ENCODE results near the gene MAU2. TPM values are rescaled to one million over a fixed set of nuclear protein-coding genes. Genes with fewer than 3 reads are reported as not detected.

MAU2 gene
- total RNA-seq, 4 donors from 2014 or later, result 79.3 to 160 (median 130) TPM

DNA sequence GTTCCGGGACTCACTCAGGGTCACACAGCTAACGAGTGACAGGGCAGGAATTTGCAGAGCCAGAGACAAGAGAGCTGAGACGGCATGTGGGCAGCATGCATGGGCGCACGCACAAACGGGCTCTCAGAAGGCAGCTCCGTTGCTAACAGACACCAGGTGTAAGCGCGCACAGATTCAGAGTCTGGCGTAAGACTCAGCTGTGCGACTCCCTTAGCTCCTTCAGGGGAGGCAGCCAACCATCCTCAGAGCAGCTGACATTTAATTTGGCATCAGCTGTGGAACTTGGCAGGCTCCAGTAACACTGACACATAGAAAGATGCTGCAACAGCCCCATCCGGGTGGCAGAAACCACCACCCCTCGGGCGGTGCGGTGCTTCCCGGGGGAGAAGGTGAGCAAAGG is 40.1 kb upstream of the MAU2 start:
- H3K27me3 ChIP-seq, result no peaks in the 10 kb centered on the region
- H3K27ac ChIP-seq, result no peak overlapping the region
- no peak for DNase-seq
- H3K36me3 ChIP-seq, result peaks cover 0 to 88% (median 0%) of the 10 kb centered on the region in 3 donors
- no peaks in the 10 kb centered on the region for H3K9me3 ChIP-seq
- H3K4me3 ChIP-seq, result no peak overlapping the region
- no peak for TF ChIP-seq POLR2A (IDR thresholded peaks at IDR 0.05)
- TF ChIP-seq, protein P1, sequence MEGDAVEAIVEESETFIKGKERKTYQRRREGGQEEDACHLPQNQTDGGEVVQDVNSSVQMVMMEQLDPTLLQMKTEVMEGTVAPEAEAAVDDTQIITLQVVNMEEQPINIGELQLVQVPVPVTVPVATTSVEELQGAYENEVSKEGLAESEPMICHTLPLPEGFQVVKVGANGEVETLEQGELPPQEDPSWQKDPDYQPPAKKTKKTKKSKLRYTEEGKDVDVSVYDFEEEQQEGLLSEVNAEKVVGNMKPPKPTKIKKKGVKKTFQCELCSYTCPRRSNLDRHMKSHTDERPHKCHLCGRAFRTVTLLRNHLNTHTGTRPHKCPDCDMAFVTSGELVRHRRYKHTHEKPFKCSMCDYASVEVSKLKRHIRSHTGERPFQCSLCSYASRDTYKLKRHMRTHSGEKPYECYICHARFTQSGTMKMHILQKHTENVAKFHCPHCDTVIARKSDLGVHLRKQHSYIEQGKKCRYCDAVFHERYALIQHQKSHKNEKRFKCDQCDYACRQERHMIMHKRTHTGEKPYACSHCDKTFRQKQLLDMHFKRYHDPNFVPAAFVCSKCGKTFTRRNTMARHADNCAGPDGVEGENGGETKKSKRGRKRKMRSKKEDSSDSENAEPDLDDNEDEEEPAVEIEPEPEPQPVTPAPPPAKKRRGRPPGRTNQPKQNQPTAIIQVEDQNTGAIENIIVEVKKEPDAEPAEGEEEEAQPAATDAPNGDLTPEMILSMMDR (IDR thresholded peaks at IDR 0.05), result no peak
- H3K4me1 ChIP-seq, result peaks cover 0 to 3% (median 0%) of the 10 kb centered on the region in 4 donors

DNA sequence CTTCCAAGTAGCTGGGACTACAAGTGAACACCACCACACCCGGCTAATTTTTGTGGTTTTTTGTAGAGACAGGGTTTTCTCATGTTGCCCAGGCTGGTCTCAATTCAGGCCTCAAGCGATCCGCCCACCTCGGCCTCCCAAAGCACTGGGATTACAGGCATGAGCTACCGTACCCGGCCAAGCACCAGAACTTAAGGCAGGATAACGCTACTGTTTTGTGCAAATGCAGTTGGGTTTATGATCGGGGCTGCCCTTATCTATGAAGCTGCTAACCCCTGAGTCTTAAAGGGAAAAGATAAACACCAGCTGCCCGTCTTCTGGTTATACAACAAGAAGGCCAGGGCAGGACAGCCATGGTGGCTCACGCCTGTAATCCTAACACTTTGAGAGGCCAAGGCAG is 34.9 kb upstream of the MAU2 start:
- H3K9me3 ChIP-seq, result no peaks in the 10 kb centered on the region
- no peak for DNase-seq
- H3K4me1 ChIP-seq, result no peaks in the 10 kb centered on the region
- peaks cover 0 to 83% (median 0%) of the 10 kb centered on the region in 3 donors for H3K36me3 ChIP-seq
- H3K27ac ChIP-seq, result no peak overlapping the region
- TF ChIP-seq, protein P1 (IDR thresholded peaks at IDR 0.05), result no peak
- no peak for TF ChIP-seq POLR2A (IDR thresholded peaks at IDR 0.05)
- H3K4me3 ChIP-seq, result no peak overlapping the region
- no peaks in the 10 kb centered on the region for H3K27me3 ChIP-seq

DNA sequence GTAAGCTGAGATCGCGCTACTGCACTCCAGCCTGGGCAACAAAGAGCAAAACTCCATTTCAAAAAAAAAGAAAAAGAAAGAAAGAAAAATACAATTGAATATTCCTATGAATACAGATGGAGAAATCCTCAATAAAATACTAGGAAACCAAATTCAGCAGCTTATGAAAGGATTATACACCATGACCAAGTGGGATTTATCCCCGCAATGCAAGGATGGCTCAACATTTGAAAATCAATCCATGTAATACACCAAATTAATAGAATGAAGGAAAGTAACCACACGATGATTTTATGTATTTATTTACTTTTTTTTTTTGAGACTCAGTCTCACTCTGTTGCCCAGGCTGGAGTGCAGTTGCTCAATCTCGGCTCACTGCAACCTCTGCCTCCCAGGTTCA is 28.0 kb upstream of the MAU2 start:
- no peak for TF ChIP-seq POLR2A (IDR thresholded peaks at IDR 0.05)
- TF ChIP-seq, protein P1 (IDR thresholded peaks at IDR 0.05), result no peak
- Histone ChIP-seq H3K4me1 (no peaks in the 10 kb centered on the region), H3K27me3 (no peaks in the 10 kb centered on the region), H3K4me3 (no peak overlapping the region), H3K9me3 (peaks cover 0 to 4% (median 0%) of the 10 kb centered on the region in 4 donors), H3K27ac (no peak overlapping the region), H3K36me3 (peaks cover 0 to 63% (median 0%) of the 10 kb centered on the region in 3 donors)
- DNase-seq, result no peak

GRCh38 chr19:19294914-19295313 is 25.7 kb upstream of the MAU2 start:
- Histone ChIP-seq H3K4me3 (no peak overlapping the region), H3K4me1 (no peaks in the 10 kb centered on the region), H3K36me3 (peaks cover 0 to 40% (median 0%) of the 10 kb centered on the region in 3 donors), H3K9me3 (peaks cover 0 to 4% (median 0%) of the 10 kb centered on the region in 4 donors), H3K27ac (no peak overlapping the region), H3K27me3 (no peaks in the 10 kb centered on the region)
- DNase-seq, result no peak
- no peak for TF ChIP-seq POLR2A (IDR thresholded peaks at IDR 0.05)
- TF ChIP-seq, protein P1 (IDR thresholded peaks at IDR 0.05), result no peak

DNA sequence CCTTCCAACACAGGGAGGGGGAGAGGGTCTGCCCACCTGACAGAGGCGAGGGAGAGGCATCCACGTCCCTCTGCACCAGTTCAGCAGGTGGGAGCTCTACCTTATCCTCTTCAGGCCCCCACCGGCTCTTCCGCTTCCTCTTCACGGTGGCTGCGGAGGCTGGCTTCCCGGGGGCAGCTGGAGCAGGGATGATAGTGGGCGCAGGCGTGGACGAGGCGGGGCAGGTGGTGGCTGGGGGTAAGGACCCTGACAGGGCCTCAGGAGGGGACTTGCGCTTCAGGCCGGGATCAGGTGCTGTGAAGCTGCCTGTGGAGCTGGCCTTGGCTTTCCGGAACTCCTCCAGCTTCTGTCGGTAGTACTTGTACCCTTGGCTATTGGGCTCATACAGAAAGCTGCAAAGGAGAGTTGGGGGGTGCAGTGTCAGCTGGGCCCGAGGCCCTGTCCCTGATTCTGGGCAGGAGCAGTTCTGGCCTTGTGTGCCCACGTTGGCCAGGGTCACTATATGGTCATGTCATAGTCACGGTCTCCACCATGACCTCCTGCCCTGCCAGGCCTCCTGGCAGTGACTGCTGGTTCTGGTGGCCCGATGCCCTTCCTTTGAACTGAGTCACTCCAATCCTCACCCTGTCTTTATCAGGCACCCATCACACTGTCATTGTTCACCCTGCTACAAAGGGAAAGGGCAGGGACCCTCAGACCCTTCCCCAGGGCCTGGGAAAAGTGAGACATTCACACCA is 23.5 kb upstream of the MAU2 start:
- Histone ChIP-seq H3K4me3 (no peak overlapping the region), H3K36me3 (peaks cover 0 to 47% (median 0%) of the 10 kb centered on the region in 3 donors)

More for the DNA sequence above, 23.5 kb upstream of the MAU2 start:
- Histone ChIP-seq H3K4me1 (no peaks in the 10 kb centered on the region), H3K27me3 (no peaks in the 10 kb centered on the region), H3K27ac (no peak overlapping the region), H3K9me3 (peaks cover 0 to 4% (median 0%) of the 10 kb centered on the region in 4 donors)
- TF ChIP-seq, protein P1 (IDR thresholded peaks at IDR 0.05), result no peak
- no peak for TF ChIP-seq POLR2A (IDR thresholded peaks at IDR 0.05)
- DNase-seq, result no peak

All from Peyer's patch (tissue), 4 donors.